ENCODE measurements around the gene MRPS23. TPM values are rescaled to one million over a fixed set of nuclear protein-coding genes. Genes with fewer than 3 reads are reported as not detected.

MRPS23 gene
- total and polyA plus RNA-seq, 2 of the 13 experiments (the other 11 are each of a cell fraction or from before 2014, with no cell fraction given): 63.2 to 181 TPM

DNA sequence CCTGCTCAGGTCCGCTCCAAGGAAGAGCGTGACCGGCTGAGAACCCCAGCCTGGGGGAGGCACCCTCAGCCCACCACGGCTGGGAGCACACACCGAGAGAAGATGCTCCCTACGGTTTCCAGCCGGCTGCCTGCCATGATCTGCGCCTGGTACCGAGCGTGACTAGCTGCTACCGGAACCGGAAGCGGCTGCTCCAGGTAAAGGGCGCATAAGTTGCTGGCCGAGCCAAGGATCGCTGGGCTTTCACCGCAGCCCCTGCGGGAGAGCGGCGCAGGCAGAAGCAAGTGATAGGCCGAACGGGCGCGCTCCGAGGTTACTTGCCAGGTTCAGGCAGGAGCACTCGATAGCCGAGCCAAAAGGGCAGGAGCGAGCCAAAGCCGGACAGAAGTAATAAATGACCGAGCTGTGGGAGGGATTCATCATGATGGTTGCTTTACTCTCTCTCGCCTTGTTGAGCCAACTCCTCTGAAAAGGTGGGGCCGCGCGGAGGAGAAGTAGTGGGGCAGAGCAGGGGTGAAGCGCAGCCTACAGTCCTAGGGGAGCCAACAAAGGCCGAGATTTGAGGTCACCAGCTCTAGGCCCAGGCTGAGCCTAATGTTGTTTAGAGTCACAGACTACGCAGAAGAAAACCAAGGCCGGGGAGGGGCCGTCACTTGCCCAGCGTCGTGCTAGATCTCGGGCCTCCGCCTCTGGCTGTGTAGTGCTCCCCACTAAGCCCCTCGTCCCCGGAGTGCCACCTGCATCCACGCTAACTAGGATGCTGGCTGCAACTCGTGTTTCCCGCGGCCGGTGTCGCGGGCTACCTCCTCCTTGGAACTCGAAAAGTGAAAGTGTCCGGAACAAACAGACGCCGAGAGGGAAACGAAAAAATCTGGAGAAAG, at the start of gene MRPS23 (continued):
- TF ChIP-seq, protein P1, sequence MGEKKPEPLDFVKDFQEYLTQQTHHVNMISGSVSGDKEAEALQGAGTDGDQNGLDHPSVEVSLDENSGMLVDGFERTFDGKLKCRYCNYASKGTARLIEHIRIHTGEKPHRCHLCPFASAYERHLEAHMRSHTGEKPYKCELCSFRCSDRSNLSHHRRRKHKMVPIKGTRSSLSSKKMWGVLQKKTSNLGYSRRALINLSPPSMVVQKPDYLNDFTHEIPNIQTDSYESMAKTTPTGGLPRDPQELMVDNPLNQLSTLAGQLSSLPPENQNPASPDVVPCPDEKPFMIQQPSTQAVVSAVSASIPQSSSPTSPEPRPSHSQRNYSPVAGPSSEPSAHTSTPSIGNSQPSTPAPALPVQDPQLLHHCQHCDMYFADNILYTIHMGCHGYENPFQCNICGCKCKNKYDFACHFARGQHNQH (CRISPR knock-in tag; IDR thresholded peaks at IDR 0.05): peak; percentile 99
- peak; percentile 97 for TF ChIP-seq ETV5 (CRISPR knock-in tag; IDR thresholded peaks at IDR 0.05; ENCODE audit: borderline replicate concordance)
- TF ChIP-seq, protein P2, sequence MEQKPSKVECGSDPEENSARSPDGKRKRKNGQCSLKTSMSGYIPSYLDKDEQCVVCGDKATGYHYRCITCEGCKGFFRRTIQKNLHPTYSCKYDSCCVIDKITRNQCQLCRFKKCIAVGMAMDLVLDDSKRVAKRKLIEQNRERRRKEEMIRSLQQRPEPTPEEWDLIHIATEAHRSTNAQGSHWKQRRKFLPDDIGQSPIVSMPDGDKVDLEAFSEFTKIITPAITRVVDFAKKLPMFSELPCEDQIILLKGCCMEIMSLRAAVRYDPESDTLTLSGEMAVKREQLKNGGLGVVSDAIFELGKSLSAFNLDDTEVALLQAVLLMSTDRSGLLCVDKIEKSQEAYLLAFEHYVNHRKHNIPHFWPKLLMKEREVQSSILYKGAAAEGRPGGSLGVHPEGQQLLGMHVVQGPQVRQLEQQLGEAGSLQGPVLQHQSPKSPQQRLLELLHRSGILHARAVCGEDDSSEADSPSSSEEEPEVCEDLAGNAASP (CRISPR knock-in tag; IDR thresholded peaks at IDR 0.05; ENCODE audit: borderline replicate concordance): peak; percentile 92
- TF ChIP-seq, protein P3, sequence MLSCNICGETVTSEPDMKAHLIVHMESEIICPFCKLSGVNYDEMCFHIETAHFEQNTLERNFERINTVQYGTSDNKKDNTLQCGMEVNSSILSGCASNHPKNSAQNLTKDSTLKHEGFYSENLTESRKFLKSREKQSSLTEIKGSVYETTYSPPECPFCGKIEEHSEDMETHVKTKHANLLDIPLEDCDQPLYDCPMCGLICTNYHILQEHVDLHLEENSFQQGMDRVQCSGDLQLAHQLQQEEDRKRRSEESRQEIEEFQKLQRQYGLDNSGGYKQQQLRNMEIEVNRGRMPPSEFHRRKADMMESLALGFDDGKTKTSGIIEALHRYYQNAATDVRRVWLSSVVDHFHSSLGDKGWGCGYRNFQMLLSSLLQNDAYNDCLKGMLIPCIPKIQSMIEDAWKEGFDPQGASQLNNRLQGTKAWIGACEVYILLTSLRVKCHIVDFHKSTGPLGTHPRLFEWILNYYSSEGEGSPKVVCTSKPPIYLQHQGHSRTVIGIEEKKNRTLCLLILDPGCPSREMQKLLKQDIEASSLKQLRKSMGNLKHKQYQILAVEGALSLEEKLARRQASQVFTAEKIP (CRISPR knock-in tag; IDR thresholded peaks at IDR 0.05; ENCODE audit: borderline replicate concordance): no peak
- peak; percentile 93 for TF ChIP-seq MED8 (CRISPR knock-in tag; IDR thresholded peaks at IDR 0.05; ENCODE audit: insufficient replicate concordance)
- peak; percentile 96 for TF ChIP-seq NFKB2 (CRISPR knock-in tag; IDR thresholded peaks at IDR 0.05; ENCODE audit: borderline replicate concordance)
- TF ChIP-seq, protein P4, sequence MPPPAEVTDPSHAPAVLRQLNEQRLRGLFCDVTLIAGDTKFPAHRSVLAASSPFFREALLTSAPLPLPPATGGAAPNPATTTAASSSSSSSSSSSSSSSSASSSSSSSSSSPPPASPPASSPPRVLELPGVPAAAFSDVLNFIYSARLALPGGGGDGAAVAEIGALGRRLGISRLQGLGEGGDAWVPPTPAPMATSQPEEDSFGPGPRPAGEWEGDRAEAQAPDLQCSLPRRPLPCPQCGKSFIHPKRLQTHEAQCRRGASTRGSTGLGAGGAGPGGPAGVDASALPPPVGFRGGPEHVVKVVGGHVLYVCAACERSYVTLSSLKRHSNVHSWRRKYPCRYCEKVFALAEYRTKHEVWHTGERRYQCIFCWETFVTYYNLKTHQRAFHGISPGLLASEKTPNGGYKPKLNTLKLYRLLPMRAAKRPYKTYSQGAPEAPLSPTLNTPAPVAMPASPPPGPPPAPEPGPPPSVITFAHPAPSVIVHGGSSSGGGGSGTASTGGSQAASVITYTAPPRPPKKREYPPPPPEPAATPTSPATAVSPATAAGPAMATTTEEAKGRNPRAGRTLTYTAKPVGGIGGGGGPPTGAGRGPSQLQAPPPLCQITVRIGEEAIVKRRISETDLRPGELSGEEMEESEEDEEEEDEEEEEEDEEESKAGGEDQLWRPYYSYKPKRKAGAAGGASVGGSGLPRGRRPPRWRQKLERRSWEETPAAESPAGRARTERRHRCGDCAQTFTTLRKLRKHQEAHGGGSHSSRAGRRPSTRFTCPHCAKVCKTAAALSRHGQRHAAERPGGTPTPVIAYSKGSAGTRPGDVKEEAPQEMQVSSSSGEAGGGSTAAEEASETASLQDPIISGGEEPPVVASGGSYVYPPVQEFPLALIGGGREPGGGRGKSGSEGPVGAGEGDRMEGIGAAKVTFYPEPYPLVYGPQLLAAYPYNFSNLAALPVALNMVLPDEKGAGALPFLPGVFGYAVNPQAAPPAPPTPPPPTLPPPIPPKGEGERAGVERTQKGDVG (CRISPR knock-in tag; IDR thresholded peaks at IDR 0.05; ENCODE audit: borderline replicate concordance): peak; percentile 98
- no peak; the same call in 1 of the 2 replicates for TF ChIP-seq ZNF569 (CRISPR knock-in tag; IDR thresholded peaks at IDR 0.05; ENCODE audit: borderline replicate concordance)
- TF ChIP-seq NONO (IDR thresholded peaks at IDR 0.05): no peak
- TF ChIP-seq NONO (CRISPR knock-in tag; conservative IDR thresholded peaks at IDR 0.05): peak; percentile 100
- TF ChIP-seq, protein P5, sequence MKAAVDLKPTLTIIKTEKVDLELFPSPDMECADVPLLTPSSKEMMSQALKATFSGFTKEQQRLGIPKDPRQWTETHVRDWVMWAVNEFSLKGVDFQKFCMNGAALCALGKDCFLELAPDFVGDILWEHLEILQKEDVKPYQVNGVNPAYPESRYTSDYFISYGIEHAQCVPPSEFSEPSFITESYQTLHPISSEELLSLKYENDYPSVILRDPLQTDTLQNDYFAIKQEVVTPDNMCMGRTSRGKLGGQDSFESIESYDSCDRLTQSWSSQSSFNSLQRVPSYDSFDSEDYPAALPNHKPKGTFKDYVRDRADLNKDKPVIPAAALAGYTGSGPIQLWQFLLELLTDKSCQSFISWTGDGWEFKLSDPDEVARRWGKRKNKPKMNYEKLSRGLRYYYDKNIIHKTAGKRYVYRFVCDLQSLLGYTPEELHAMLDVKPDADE (CRISPR knock-in tag; IDR thresholded peaks at IDR 0.05): peak; percentile 81; the same call in 1 of the 2 replicates
- TF ChIP-seq, protein P6, sequence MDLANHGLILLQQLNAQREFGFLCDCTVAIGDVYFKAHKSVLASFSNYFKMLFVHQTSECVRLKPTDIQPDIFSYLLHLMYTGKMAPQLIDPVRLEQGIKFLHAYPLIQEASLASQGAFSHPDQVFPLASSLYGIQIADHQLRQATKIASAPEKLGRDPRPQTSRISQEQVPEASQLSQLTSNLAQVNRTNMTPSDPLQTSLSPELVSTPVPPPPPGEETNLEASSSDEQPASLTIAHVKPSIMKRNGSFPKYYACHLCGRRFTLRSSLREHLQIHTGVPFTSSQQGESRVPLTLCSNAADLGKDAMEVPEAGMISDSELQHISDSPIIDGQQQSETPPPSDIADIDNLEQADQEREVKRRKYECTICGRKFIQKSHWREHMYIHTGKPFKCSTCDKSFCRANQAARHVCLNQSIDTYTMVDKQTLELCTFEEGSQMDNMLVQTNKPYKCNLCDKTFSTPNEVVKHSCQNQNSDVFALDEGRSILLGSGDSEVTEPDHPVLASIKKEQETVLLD (CRISPR knock-in tag; IDR thresholded peaks at IDR 0.05; ENCODE audit: low read depth): peak; percentile 96
- TF ChIP-seq, protein P7, sequence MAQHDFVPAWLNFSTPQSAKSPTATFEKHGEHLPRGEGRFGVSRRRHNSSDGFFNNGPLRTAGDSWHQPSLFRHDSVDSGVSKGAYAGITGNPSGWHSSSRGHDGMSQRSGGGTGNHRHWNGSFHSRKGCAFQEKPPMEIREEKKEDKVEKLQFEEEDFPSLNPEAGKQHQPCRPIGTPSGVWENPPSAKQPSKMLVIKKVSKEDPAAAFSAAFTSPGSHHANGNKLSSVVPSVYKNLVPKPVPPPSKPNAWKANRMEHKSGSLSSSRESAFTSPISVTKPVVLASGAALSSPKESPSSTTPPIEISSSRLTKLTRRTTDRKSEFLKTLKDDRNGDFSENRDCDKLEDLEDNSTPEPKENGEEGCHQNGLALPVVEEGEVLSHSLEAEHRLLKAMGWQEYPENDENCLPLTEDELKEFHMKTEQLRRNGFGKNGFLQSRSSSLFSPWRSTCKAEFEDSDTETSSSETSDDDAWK (CRISPR knock-in tag; IDR thresholded peaks at IDR 0.05): no peak
- no peak for TF ChIP-seq ZNF496 (CRISPR knock-in tag; IDR thresholded peaks at IDR 0.05; ENCODE audit: insufficient replicate concordance)
- TF ChIP-seq BRD4 (CRISPR knock-in tag; IDR thresholded peaks at IDR 0.05): peak; percentile 67; the same call in 1 of the 2 replicates

All from HepG2 (cell line).